Testis (tissue), 3 donors: ENCODE results near the gene CTDP1. TPM values are rescaled to one million over a fixed set of nuclear protein-coding genes. Genes with fewer than 3 reads are reported as not detected.
A peak's percentile ranks its signal among the peaks of the same experiment; 100 is the strongest.

ENCODE experiments used
- DNase-seq: peaks from one replicate; pipeline ENCODE4 v3.0.0-alpha.2; 2019
- H3K27ac ChIP-seq, 2 donors: fragments of 200-600 bp; sonication (generic); one replicate each; pipeline ENCODE4 v1.5.1; 2019
- H3K27me3 ChIP-seq: fragments of 200-600 bp; sonication (generic); one replicate; pipeline ENCODE4 v1.5.1; 2019
- H3K36me3 ChIP-seq: fragments of 200-600 bp; sonication (generic); one replicate; pipeline ENCODE4 v1.5.1; 2017; ENCODE audit warnings: low read depth; ENCODE audit errors: missing control alignments
- H3K4me1 ChIP-seq: fragments of 200-600 bp; sonication (generic); one replicate; pipeline ENCODE4 v1.5.1; 2019
- H3K4me3 ChIP-seq, 2 donors: fragments of 200-600 bp; sonication (generic); one replicate each; pipeline ENCODE4 v1.5.1; 2017 to 2019
- H3K9me3 ChIP-seq: fragments of 200-600 bp; sonication (generic); one replicate; pipeline ENCODE4 v1.5.1; 2017
- CTCF ChIP-seq, 3 experiments: fragments of 450-650 bp in 2 of 3; fragments of 200-600 bp in 1 of 3; sonication (generic) in 1 of 3; IDR thresholded peaks; one replicate each; pipeline ENCODE4 v1.5.1; 2016 to 2019; ENCODE audit warnings: antibody characterized with exemption in 3 of 3, mild to moderate bottlenecking in 2 of 3, moderate library complexity in 1 of 3
- POLR2A ChIP-seq: fragments of 450-650 bp; IDR thresholded peaks from one replicate; pipeline ENCODE4 v1.6.1; 2017; ENCODE audit warnings: antibody characterized with exemption, mild to moderate bottlenecking, moderate library complexity
- WGBS, 2 donors: methylation state at CpG; one replicate each; pipeline ENCODE4 v1.1.5; 2018; 5-methylcytosine and 5-hydroxymethylcytosine counted together
- intact Hi-C: fragments of 100-400 bp; cut with DNase I; formaldehyde crosslinking; loops from one replicate; pipeline ENCODE4 v1.15.1; 2023; ENCODE audit warnings: low total_unique reads
- polyA plus RNA-seq: library from polyadenylated mRNA; stranded (reverse); fragments of 350-450 nt; fragmentation: Illumina TruSeq; extraction: RNeasy Lipid Tissue Mini Kit (QIAGEN cat#74804); gene quantifications from one replicate; pipeline ENCODE4 v1.2.3, GENCODE V29; 2014; ENCODE audit warnings: low read depth, low replicate concordance; ENCODE audit not compliant: insufficient read depth
- total RNA-seq, 2 donors: library from RNA; depleted of rRNA; stranded (reverse); fragments of >200 nt; gene quantifications; one replicate each; pipeline ENCODE4 v1.2.3, GENCODE V29; 2016

Gene CTDP1
- total and polyA plus RNA-seq, 3 donors from 2014 or later: 41.0 to 51.0 (median 47.2) TPM

- H3K36me3 ChIP-seq: no peaks in the 10 kb centered on the region
- no peak overlapping the region for H3K4me3 ChIP-seq
- H3K27ac ChIP-seq: no peak overlapping the region
- TF ChIP-seq POLR2A (no peak), CTCF (IDR thresholded peaks at IDR 0.05) (no peak)
- H3K9me3 ChIP-seq: no peaks in the 10 kb centered on the region
- no peaks in the 10 kb centered on the region for H3K4me1 ChIP-seq
- DNase-seq: peak; percentile 11
- intact Hi-C loops: no loop called here
- no peaks in the 10 kb centered on the region for H3K27me3 ChIP-seq
- 76 to 83% methylated on average over 27 to 31 of the region's 31 CpGs for WGBS, 2 donors
Measured at GRCh38 chr18:79769698-79770500, 90.3 kb downstream of the CTDP1 start.

- H3K36me3 ChIP-seq: no peaks in the 10 kb centered on the region
- no peak overlapping the region for H3K4me3 ChIP-seq
- whole genome bisulfite sequencing, 2 donors: 57 to 64% methylated on average over 11 of the region's 11 CpGs
- TF ChIP-seq CTCF (IDR thresholded peaks at IDR 0.05): no peak
- DNase-seq: no peak
- H3K27me3 ChIP-seq: no peaks in the 10 kb centered on the region
- intact Hi-C loops: no loop called here
- H3K27ac ChIP-seq: no peak overlapping the region
- no peaks in the 10 kb centered on the region for H3K9me3 ChIP-seq
- H3K4me1 ChIP-seq: no peaks in the 10 kb centered on the region
Measured at GRCh38 chr18:79770501-79770815, 90.9 kb downstream of the CTDP1 start.

GRCh38 chr18:79770826-79771225, 91.2 kb downstream of the CTDP1 start:
- DNase-seq: no peak
- 81 to 91% methylated on average over 14 to 18 of the region's 24 CpGs for WGBS, 2 donors
- intact Hi-C loops: no loop called here

GRCh38 chr18:79771446-79772107, 92.0 kb downstream of the CTDP1 start:
- intact Hi-C loops: no loop called here
- DNase-seq: no peak
- Histone ChIP-seq H3K9me3 (no peaks in the 10 kb centered on the region), H3K27me3 (no peaks in the 10 kb centered on the region), H3K4me1 (no peaks in the 10 kb centered on the region), H3K4me3 (no peak overlapping the region), H3K27ac (no peak overlapping the region), H3K36me3 (no peaks in the 10 kb centered on the region)
- WGBS, 2 donors: 59 to 65% methylated on average over 26 to 35 of the region's 35 CpGs
- TF ChIP-seq CTCF (IDR thresholded peaks at IDR 0.05): no peak
- TF ChIP-seq POLR2A: no peak

More at GRCh38 chr18:79770826-79771225, 91.2 kb downstream of the CTDP1 start:
- no peaks in the 10 kb centered on the region for H3K9me3 ChIP-seq
- H3K27me3 ChIP-seq: no peaks in the 10 kb centered on the region
- H3K27ac ChIP-seq: no peak overlapping the region
- no peaks in the 10 kb centered on the region for H3K36me3 ChIP-seq
- no peak for TF ChIP-seq CTCF (IDR thresholded peaks at IDR 0.05)
- TF ChIP-seq POLR2A: no peak
- no peaks in the 10 kb centered on the region for H3K4me1 ChIP-seq
- no peak overlapping the region for H3K4me3 ChIP-seq
